ENCODE results near the gene TMEM18.

TMEM18 gene

GRCh38 chr2:650343-651310 is 26.6 kb downstream of the TMEM18 start:
- DNase-seq (ENCODE audit: low read depth): peak; percentile 86

GRCh38 chr2:649426-650342 is 27.5 kb downstream of the TMEM18 start:
- DNase-seq (ENCODE audit: low read depth): no peak

- no peak for DNase-seq (ENCODE audit: low read depth)
These were observed 28.5 kb downstream of the TMEM18 start for GRCh38 chr2:648476-649424.

- DNase-seq (ENCODE audit: low read depth): no peak
These were observed 29.4 kb downstream of the TMEM18 start for GRCh38 chr2:647691-648231.

GRCh38 chr2:647003-647560 is 30.1 kb downstream of the TMEM18 start:
- no peak for DNase-seq (ENCODE audit: low read depth)

- no peak for DNase-seq (ENCODE audit: low read depth)
These were observed 32.3 kb downstream of the TMEM18 start for GRCh38 chr2:644871-645270.

GRCh38 chr2:643761-644160 is 33.4 kb downstream of the TMEM18 start:
- no peak for DNase-seq (ENCODE audit: low read depth)

GRCh38 chr2:643334-643733 is 33.9 kb downstream of the TMEM18 start:
- no peak for DNase-seq (ENCODE audit: low read depth)

- no peak for DNase-seq (ENCODE audit: low read depth)
These were observed 35.1 kb downstream of the TMEM18 start for GRCh38 chr2:641872-642815.

GRCh38 chr2:641164-641871 is 35.9 kb downstream of the TMEM18 start:
- no peak for DNase-seq (ENCODE audit: low read depth)

- no peak for DNase-seq (ENCODE audit: low read depth)
These were observed 37.5 kb downstream of the TMEM18 start for GRCh38 chr2:639703-640102.

- DNase-seq (ENCODE audit: low read depth): no peak
These were observed 39.4 kb downstream of the TMEM18 start for GRCh38 chr2:637804-638203.

GRCh38 chr2:637406-637776 is 39.8 kb downstream of the TMEM18 start:
- DNase-seq (ENCODE audit: low read depth): no peak

GRCh38 chr2:636641-637405 is 40.4 kb downstream of the TMEM18 start:
- peak; percentile 51 for DNase-seq (ENCODE audit: low read depth)

GRCh38 chr2:635687-636621 is 41.3 kb downstream of the TMEM18 start:
- no peak for DNase-seq (ENCODE audit: low read depth)

GRCh38 chr2:634636-635388 is 42.4 kb downstream of the TMEM18 start:
- no peak for DNase-seq (ENCODE audit: low read depth)

GRCh38 chr2:634041-634440 is 43.2 kb downstream of the TMEM18 start:
- no peak for DNase-seq (ENCODE audit: low read depth)

Measured in fibroblast of gingiva (primary cell).